T-helper 17 cell (primary cell): ENCODE results near the gene ERF. TPM values are rescaled to one million over a fixed set of nuclear protein-coding genes. Genes with fewer than 3 reads are reported as not detected.

Experiments used
- ATAC-seq: fragments of 150-1000 bp; cut with Tn5 transposase; 2 replicates; pipeline ENCODE4 v1.10.0; 2021; ENCODE audit warnings: mild to moderate bottlenecking, moderate library complexity
- DNase-seq, 3 donors: peaks; one replicate each; pipeline versions ENCODE4 v3.0.0 to v3.0.0-alpha.2; 2020 to 2021
- H3K9me3 ChIP-seq: one replicate; pipeline ENCODE4 v1.7.0; 2013; ENCODE audit warnings: low read length, mild to moderate bottlenecking; ENCODE audit not compliant: control insufficient read depth, poor library complexity, severe bottlenecking
- H3K27ac Mint-ChIP-seq: one replicate; pipeline ENCODE4 v1.8.0; 2022; ENCODE audit warnings: mild to moderate bottlenecking, moderate library complexity, mixed read lengths
- H3K27me3 Mint-ChIP-seq: one replicate; pipeline ENCODE4 v1.8.0; 2022; ENCODE audit warnings: mixed read lengths
- H3K36me3 Mint-ChIP-seq: one replicate; pipeline ENCODE4 v1.8.0; 2022; ENCODE audit warnings: low read depth, mixed read lengths
- H3K4me1 Mint-ChIP-seq: one replicate; pipeline ENCODE4 v1.8.0; 2022; ENCODE audit warnings: mild to moderate bottlenecking, mixed read lengths
- H3K4me3 Mint-ChIP-seq: one replicate; pipeline ENCODE4 v1.8.0; 2022; ENCODE audit warnings: mild to moderate bottlenecking, moderate library complexity, mixed read lengths
- total RNA-seq, 4 donors: library from RNA in 2 of 4; stranded (reverse) in 2 of 4; gene quantifications; one replicate each; pipeline ENCODE4 v1.2.3 and lab custom pipeline; 2022 to 2026

Gene ERF
- total RNA-seq, 2 donors from 2014 or later, result 75.8 to 82.1 TPM

DNA sequence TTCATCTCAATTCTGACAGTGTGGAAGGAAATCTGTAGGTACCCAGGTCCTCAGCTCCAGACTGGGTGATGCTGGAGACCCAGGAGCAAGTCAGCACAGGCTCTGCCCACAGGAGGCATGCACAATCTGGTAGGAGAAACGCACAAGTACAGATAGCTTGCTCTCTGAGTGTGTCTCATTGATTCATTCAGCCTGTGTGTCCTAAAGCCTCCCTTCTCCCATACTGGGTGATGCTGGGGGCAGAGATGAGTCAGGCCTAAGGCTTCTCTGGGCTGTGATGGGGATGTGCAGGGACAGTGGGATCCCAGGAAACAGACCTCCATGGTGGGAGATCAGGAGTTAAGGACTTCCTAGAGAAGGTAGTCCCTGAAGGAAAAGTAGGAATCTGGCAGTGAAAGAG, 28.0 kb downstream of the ERF start:
- no peak for ATAC-seq
- peaks cover 6% of the 10 kb centered on the region for H3K36me3 Mint-ChIP-seq
- no peaks in the 10 kb centered on the region for H3K27me3 Mint-ChIP-seq
- peaks cover 17% of the 10 kb centered on the region for H3K4me1 Mint-ChIP-seq
- peak overlapping the region; percentile 49 for H3K27ac Mint-ChIP-seq
- no peaks in the 10 kb centered on the region for H3K9me3 ChIP-seq
- DNase-seq, result no peak
- H3K4me3 Mint-ChIP-seq, result no peak overlapping the region

- DNase-seq (no peak), ATAC-seq (no peak)
- Mint-ChIP-seq H3K4me1 (peaks cover 20% of the 10 kb centered on the region), H3K27me3 (no peaks in the 10 kb centered on the region), H3K36me3 (peaks cover 6% of the 10 kb centered on the region), H3K27ac (no peak overlapping the region), H3K4me3 (no peak overlapping the region)
- H3K9me3 ChIP-seq, result no peaks in the 10 kb centered on the region
Observed at GRCh38 chr19:42225718-42226292, 29.1 kb downstream of the ERF start.

GRCh38 chr19:42224940-42225717, 29.8 kb downstream of the ERF start:
- Mint-ChIP-seq H3K27ac (no peak overlapping the region), H3K4me1 (peaks cover 24% of the 10 kb centered on the region), H3K36me3 (peaks cover 8% of the 10 kb centered on the region), H3K27me3 (no peaks in the 10 kb centered on the region), H3K4me3 (peak overlapping the region; percentile 56)
- H3K9me3 ChIP-seq, result no peaks in the 10 kb centered on the region
- DNase-seq (no peak), ATAC-seq (no peak)

DNA sequence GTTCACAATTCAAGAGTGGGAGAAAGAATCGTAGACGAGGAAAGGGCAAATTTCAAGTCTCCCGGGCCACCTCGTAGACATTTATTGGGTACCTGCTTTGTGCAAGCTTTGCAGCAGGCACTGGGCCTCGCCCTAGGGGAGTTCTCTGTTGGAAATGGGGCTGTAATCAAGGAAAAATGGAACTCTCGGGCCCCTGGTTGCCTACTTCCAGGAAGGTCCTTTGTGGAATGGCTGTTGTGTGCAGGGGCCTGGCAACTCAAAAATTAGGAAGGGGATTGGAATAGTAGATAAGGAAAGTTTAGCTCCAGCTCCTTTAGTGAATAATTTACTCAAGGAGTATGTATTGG, 34.2 kb downstream of the ERF start:
- Mint-ChIP-seq H3K4me3 (peak overlapping the region; percentile 100), H3K27me3 (no peaks in the 10 kb centered on the region), H3K4me1 (peaks cover 43% of the 10 kb centered on the region), H3K27ac (peak overlapping the region; percentile 99), H3K36me3 (peaks cover 12% of the 10 kb centered on the region)
- no peak for DNase-seq
- no peaks in the 10 kb centered on the region for H3K9me3 ChIP-seq
- ATAC-seq, result no peak

DNA sequence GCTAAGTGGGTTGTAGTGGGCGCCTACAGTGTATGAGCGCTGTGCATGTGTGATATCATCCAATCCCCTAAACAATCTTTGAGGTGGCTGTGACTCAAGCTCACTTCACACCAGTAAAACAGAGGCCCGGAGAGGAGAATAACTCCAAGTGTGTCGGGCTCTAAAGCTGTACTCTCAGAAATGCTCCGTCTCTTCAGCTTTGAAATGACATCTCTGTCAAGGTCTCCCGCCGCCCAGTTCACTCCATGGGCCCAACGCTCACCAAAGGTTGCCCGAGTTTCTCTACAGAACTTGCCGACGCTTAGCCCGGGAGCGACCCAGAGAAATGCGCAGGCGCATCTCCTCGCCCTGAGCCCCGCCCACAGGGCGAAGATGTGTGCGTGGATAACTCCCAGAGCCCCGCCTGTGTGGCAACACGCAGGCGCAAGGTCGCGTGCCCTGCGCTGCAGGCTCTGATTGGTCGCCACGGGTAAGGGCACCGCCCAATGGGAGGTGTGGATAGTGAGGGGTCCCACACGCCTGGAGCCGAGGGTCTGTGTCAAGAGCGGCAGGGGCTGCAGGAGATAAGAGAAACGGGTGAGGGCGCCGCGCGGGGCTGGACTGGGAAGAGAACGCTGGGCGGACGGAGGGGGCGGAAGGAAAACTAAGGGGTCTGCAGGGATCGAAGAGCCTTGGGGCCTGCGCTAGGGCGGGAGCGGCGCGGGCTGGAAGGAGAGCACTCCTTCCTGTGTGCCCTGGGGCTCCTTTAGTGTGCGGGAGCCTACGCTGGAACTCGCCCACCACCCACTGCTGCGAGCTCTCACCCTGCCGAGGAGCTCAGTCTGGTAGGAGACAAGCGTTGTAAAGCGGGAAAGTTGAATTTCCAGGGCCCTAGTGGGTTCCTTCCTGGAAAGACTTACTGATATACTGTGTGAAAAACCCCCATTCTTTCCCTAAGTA, 34.8 kb downstream of the ERF start, which contains the start of gene ZNF526:
Gene ZNF526 (plus strand): TSS at position 501 of the 939 bp plus-strand sequence. CDS start 4,092 bp downstream, outside the sequence.
- H3K9me3 ChIP-seq, result no peaks in the 10 kb centered on the region
- H3K27ac Mint-ChIP-seq, result peak within 1 kb of the TSS; percentile 99
- DNase-seq (peak; percentile 94 to 96 (median 94)), ATAC-seq (peak; percentile 84)
- H3K4me3 Mint-ChIP-seq, result peak within 1 kb of the TSS; percentile 100
- H3K27me3 Mint-ChIP-seq, result no peaks in the 10 kb centered on the region
- peaks cover 50% of the 10 kb centered on the region for H3K4me1 Mint-ChIP-seq
- H3K36me3 Mint-ChIP-seq, result peaks cover 12% of the 10 kb centered on the region

GRCh38 chr19:42217520-42218437, 37.1 kb downstream of the ERF start, which contains the start of gene DEDD2:
Gene DEDD2, minus strand, starts transcription at chr19:42217677. Its CDS starts 670 bp downstream, at chr19:42217007.
- DNase-seq, result peak; percentile 98 to 100 (median 100)
- peak; percentile 83 for ATAC-seq
- peak within 1 kb of the TSS; percentile 99 for H3K27ac Mint-ChIP-seq
- no peaks in the 10 kb centered on the region for H3K27me3 Mint-ChIP-seq
- H3K9me3 ChIP-seq, result no peaks in the 10 kb centered on the region
- peaks cover 59% of the 10 kb centered on the region for H3K4me1 Mint-ChIP-seq
- H3K36me3 Mint-ChIP-seq, result peaks cover 12% of the 10 kb centered on the region
- H3K4me3 Mint-ChIP-seq, result peak within 1 kb of the TSS; percentile 94

GRCh38 chr19:42216653-42217519, 38.0 kb downstream of the ERF start:
- peak overlapping the region; percentile 94 for H3K4me3 Mint-ChIP-seq
- no peaks in the 10 kb centered on the region for H3K27me3 Mint-ChIP-seq
- H3K27ac Mint-ChIP-seq, result peak overlapping the region; percentile 99
- ATAC-seq (no peak), DNase-seq (peak in 1 of 3 donors; percentile 12)
- H3K9me3 ChIP-seq, result no peaks in the 10 kb centered on the region
- H3K36me3 Mint-ChIP-seq, result peaks cover 12% of the 10 kb centered on the region
- H3K4me1 Mint-ChIP-seq, result peaks cover 60% of the 10 kb centered on the region

DNA sequence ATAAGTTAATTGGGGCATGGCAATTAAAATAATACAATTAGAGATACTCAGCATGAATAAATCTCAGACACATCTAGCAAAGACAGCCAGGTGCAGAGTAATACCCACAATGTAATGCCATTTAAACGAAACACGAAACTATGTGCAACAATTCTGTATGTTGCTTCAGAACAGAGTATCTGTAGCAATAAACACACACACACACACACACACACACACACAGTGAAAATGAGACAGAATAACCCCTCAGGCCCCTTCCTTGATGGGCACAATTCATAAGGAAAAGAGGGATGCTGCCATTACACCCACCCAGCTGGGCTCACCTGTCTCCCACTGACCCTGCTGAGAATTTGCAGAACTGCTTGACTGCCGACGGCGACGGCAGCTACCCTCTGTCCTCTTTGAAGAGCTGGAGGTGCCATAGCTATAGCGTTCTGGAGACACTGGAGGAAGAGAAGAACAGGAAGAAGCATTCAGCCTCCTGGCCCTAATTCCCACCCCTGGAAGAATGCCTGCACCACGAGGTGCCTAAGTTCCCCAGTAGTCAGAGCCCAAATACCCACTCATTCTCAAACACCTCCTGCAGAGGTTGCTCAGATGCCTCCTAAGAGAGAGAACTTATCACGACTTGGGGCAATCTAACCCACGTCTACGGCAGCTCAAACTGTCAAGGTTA, 40.0 kb downstream of the ERF start:
- Mint-ChIP-seq H3K36me3 (peaks cover 12% of the 10 kb centered on the region), H3K4me3 (peak overlapping the region; percentile 94), H3K4me1 (peaks cover 56% of the 10 kb centered on the region), H3K27ac (peak overlapping the region; percentile 99), H3K27me3 (no peaks in the 10 kb centered on the region)
- DNase-seq (no peak), ATAC-seq (no peak)
- no peaks in the 10 kb centered on the region for H3K9me3 ChIP-seq

- Mint-ChIP-seq H3K36me3 (peaks cover 15% of the 10 kb centered on the region), H3K27ac (peak overlapping the region; percentile 56), H3K27me3 (no peaks in the 10 kb centered on the region), H3K4me3 (peak overlapping the region; percentile 83), H3K4me1 (peaks cover 54% of the 10 kb centered on the region)
- DNase-seq (no peak), ATAC-seq (no peak)
- H3K9me3 ChIP-seq, result no peaks in the 10 kb centered on the region
Observed at GRCh38 chr19:42212886-42213285, 42.0 kb downstream of the ERF start.

DNA sequence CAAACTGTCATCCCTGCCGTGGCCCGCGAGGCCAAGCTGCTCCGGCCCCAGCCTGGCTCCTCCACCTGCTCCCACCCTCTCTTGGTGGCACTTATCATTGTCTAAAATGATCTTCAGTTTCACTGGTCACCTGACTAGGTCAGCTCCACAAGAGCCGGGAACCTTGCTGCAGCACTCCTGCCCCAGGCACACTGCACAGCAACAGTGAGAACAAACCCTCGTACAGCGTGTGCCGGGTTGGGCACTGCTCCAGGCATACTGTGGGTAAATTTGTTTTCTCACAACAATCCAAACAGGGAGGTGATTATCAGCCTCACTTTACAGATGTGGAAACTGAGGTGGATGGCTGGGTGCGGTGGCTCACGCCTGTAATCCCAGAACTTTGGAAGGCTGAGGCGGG, 46.3 kb downstream of the ERF start:
- ATAC-seq (no peak), DNase-seq (no peak)
- Mint-ChIP-seq H3K4me3 (peak overlapping the region; percentile 84), H3K4me1 (peaks cover 56% of the 10 kb centered on the region), H3K27me3 (no peaks in the 10 kb centered on the region), H3K36me3 (peaks cover 12% of the 10 kb centered on the region), H3K27ac (peak overlapping the region; percentile 95)
- no peaks in the 10 kb centered on the region for H3K9me3 ChIP-seq

DNA sequence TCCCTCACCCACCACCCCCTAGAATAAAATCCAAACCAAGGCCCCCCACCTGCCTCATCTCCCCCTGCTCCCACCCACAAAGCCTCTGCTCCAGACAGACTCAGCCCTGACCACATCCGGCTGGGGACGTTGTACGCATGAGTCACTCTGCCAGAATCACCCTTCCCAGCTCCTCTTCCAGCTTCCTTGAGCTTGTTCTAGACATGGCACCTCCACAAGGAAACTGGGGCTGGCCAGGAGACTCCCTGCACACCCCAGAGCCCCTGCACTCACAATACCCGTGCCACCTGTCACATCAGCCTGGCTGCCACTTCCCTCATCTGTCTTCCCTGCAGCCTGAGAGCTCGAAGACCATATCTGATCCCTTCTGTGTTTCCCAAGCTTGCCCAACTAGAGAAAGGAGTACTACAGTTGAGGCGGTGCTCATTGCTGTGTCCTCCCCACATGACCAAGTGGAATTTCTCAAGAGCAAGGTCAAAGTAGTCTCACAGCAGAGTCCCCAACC, 47.1 kb downstream of the ERF start:
- peak overlapping the region; percentile 84 for H3K4me3 Mint-ChIP-seq
- peaks cover 56% of the 10 kb centered on the region for H3K4me1 Mint-ChIP-seq
- ATAC-seq, result peak; percentile 64
- H3K9me3 ChIP-seq, result no peaks in the 10 kb centered on the region
- peaks cover 13% of the 10 kb centered on the region for H3K36me3 Mint-ChIP-seq
- peak overlapping the region; percentile 95 for H3K27ac Mint-ChIP-seq
- DNase-seq, result peak in 1 of 3 donors; percentile 32
- H3K27me3 Mint-ChIP-seq, result no peaks in the 10 kb centered on the region
